ENCODE measurements around the gene BCL2.

Gene BCL2

GRCh38 chr18:63326011-63326410 lies 6.4 kb upstream of the BCL2 start:
- DNase-seq (ENCODE audit: low read depth) = no peak

DNA sequence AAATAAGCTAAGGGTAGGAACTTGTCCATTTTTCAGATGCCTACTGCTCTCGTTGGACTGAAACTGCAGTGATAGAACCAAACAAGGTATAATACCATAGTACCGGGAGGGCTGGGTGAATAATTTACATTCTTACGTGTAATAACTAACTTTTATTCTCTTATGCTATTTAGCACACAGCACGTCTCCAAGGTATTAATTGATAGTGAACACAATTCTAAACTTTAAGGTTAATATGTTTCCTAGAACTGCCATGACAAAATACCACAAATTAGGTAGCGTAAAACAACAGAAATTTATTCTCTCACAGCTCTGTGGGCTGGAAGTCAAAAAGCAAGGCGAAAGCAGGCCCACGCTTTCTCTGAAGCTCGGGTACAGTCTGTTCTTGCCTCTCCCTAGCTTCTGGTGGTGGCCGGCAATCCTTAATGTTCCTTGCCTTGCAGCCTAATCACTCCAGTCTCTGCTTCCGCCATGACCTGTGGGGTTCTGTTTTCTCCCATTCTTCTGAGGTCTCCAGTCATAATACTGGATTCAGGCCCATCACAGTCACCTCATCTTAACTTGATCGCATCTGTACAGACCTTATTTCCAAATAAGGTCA lies 5.6 kb upstream of the BCL2 start:
- no peak for DNase-seq (ENCODE audit: low read depth)

- DNase-seq (ENCODE audit: low read depth) = peak; percentile 38
Measured at GRCh38 chr18:63322908-63323634, 3.5 kb upstream of the BCL2 start.

GRCh38 chr18:63322206-63322605 lies 2.6 kb upstream of the BCL2 start:
- DNase-seq (ENCODE audit: low read depth) = no peak

- no peak for DNase-seq (ENCODE audit: low read depth)
Measured at GRCh38 chr18:63321291-63321690, 1.7 kb upstream of the BCL2 start.

DNA sequence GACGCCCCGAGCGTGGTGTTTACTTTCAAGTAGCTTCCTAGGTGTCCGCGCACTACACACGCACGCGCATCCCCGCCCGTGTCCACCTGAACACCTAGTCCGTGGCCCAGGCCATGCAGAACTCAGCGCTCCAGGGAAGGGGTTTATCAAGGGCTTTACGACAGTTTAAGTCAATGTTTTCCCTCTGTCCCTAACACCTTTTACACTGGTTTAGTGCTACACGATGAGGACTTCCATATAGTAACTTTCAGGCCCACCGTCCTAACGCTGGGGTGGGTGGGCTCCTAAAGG lies 1.4 kb upstream of the BCL2 start:
- DNase-seq (ENCODE audit: low read depth) = no peak

GRCh38 chr18:63320123-63320974 lies 780 bp upstream of the BCL2 start:
- no peak for DNase-seq (ENCODE audit: low read depth)

DNA sequence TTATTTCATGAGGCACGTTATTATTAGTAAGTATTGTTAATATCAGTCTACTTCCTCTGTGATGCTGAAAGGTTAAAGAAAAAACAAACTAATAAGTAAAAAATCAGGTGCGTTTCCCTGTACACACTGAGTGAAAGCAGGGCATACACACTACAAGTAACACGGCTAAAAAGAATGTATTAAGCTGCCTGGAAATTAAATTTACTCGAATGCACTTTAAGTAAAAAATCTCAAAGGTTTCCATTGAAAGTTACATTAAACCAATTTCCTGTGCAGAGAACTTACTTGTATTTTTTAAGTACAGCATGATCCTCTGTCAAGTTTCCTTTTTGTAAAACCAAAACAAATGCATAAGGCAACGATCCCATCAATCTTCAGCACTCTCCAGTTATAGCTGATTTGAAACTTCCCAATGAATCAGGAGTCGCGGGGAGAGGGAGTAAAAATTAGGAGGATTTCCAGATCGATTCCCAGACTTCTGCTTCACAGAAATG lies 633 bp downstream of the BCL2 start:
- DNase-seq (ENCODE audit: low read depth) = no peak

- no peak for DNase-seq (ENCODE audit: low read depth)
Measured at GRCh38 chr18:63317982-63318888, 1.3 kb downstream of the BCL2 start.

DNA sequence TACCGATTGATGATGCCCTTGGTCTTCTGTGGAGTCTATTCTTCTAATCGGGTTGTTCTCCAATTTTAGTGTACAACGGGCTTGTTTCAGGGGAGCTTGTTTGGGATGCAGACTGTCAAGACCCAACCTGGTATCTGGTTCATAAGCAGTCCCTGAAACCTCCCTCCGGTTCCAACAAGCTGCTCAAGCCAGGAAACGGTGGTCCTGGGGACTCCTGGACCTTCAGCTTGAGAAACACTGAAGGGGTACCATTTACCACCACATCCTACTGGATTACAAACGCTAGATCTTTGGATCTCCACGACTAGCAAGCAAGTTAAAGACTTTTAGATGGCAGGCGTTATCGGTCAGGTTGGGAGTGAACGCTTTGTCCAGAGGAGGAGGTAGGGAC lies 2.0 kb downstream of the BCL2 start:
- no peak for DNase-seq (ENCODE audit: low read depth)

DNA sequence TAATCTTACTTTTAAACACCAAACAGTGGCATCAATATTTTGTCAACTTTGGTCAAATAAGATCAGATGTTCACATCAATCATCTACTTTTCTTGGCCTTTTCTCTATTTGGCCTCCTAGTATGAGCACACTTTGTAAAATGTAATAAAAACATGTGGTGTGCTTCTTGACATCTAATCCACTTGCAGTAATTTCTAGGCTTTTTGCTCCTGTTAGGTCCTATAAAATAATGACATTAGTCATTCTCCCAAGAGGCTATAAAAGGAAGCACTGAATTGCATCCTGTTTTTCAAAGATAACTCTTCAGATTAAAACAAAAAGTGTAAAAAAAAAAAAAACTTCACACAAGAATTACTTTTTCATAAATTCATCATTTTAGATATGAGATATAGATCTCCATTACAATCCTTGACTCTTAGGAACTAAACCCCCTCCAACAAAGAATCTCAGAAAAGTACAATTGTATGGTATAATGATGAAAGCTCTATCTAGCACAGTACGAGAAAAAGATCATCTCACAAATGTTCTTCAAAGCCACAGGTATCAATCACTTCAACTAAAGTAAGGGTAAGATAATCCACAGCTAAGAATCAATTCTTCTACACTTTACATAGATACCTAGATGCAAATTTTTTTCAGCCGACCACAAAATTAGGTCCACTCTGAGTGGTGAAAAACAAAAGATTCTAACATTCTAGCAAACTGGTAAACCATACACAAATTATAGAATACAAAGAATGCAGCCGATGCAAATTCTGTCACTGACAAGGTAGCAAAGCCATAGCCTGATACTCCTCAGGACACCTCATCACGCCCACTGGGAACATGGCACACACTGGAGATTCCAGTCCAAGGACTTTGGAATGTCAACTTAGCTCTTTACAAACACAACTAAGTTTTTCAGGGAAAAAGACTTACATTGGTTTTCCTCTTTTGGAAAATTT lies 2.7 kb downstream of the BCL2 start:
- DNase-seq (ENCODE audit: low read depth) = no peak

DNA sequence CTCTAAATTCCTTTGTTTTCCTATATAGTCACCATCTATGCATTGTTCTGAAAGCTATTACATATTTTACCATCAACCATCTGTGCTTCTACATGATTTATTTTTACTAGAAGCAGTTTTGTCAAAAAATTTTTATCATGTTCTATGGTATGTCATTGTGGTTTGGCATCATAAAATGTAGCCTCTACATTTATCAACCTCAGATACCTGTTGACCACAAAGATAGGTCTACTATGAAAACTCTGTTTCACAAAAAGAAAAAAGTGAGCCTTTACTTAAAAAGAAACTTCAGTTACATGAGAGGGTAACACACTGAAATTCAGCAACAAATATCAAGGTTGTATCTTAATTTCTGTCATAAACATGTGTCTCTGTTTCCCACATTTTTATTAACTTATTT lies 3.7 kb downstream of the BCL2 start:
- no peak for DNase-seq (ENCODE audit: low read depth)

DNA sequence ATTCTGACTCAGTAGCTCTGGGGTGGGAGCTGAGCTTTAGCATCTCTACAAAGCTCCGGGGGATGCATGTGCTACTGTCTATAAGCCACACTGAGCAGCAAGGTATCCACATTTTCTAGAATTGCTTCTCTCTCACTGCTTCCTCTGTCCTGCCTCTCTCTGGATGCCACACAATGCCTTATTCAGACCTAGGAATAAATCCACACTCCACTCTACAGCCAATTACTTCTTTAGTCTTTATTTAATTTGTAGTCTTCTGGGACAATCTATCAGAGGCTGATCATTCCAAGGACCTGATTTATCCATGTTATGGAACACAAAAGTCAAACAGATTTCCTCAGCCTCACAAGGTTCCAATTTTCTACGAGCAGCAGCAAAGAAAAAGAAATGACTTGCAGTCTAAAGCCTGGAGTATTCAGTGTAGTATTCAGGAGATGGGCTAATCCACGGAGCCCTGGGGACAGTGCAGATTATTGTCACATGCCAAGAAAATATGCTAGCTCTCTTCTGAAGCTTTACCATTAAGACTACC lies 4.4 kb downstream of the BCL2 start:
- no peak for DNase-seq (ENCODE audit: low read depth)

DNA sequence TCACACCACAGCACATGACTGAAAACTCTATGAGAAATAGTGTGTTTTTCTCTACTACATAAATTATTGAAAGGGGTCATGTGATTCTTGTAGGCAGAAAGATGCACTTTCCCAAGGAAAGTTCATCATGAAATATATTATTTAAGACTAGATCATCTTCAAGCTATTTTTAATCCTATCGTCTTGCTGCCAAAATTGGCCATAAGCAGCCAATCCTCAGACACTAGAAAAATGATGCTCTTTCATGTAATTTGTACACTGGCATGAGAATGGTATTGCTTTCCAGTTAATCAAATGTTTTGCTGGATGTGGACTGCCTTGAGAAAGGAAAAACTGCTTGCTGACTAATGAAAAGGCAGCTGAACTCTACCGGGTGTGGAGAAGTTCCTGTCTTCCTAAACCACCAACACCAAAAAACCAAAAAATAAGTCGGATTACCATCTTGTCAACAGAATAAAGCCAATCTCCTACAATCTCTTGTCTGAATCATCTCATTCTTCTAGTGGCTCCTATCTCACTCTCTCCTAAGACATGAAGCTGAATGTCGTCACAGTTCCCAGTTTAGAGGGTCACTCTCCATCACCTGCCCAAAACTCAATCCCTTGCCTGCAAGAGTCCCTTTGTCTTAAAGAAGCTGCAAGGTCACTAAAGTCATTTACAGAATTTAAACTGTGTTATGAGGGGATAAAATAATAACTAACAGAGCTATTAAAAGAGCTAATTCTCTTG lies 5.3 kb downstream of the BCL2 start:
- DNase-seq (ENCODE audit: low read depth) = no peak

DNA sequence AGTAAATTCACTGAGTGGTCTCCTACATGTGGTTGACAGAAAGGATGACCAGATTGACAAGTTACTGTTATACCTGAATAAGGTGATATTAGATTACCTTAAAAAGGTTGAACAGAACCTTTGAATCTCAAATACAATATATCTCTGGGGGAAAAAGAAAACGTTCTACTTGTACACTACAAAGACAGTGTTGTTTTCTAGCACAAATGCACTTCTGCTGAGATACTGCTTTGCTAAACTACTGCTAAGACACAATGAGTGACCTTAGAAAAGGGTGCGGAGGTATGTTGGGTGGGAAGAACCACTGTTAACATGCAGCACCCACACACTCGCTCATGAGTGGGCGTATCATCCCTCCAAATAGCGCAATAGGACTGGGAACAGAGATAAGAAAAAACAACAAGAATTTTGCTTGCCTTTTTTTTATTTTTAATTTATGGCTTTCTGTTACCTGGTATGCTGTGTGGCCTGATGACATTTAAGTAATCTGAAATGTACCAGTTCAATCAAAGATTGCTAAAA lies 6.1 kb downstream of the BCL2 start:
- no peak for DNase-seq (ENCODE audit: low read depth)

DNA sequence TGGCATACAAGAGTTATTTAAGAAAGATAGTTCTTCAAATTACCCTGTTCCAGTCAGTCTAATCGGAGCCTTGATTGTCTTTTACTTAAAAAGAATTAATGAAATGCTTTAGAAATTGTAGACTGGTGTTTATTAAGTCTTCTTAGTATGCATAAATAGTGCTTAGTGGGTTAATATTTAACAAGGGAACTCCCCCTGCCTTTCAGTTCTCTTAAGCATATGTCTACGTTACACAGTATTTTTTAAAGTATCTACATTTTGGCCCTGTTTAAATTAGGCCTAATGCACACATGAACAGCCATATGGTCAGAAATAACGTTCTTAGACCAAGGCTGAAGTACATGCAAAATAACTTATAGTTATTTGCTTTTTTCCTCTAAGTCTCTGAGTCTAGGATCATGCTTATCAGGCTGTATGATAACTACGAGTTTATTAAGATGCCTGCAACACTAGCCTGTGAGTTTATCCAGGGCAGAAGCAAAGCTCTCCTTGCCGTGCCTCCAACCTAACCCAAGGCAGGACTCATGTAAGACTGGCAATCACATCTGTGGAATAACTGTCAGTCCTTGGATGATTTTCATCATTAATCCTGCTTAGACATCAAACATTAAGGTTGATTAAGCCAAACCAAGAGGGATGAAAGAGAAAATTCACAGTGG lies 6.7 kb downstream of the BCL2 start:
- DNase-seq (ENCODE audit: low read depth) = no peak

- DNase-seq (ENCODE audit: low read depth) = no peak
Measured at GRCh38 chr18:63312019-63312409, 7.6 kb downstream of the BCL2 start.

DNA sequence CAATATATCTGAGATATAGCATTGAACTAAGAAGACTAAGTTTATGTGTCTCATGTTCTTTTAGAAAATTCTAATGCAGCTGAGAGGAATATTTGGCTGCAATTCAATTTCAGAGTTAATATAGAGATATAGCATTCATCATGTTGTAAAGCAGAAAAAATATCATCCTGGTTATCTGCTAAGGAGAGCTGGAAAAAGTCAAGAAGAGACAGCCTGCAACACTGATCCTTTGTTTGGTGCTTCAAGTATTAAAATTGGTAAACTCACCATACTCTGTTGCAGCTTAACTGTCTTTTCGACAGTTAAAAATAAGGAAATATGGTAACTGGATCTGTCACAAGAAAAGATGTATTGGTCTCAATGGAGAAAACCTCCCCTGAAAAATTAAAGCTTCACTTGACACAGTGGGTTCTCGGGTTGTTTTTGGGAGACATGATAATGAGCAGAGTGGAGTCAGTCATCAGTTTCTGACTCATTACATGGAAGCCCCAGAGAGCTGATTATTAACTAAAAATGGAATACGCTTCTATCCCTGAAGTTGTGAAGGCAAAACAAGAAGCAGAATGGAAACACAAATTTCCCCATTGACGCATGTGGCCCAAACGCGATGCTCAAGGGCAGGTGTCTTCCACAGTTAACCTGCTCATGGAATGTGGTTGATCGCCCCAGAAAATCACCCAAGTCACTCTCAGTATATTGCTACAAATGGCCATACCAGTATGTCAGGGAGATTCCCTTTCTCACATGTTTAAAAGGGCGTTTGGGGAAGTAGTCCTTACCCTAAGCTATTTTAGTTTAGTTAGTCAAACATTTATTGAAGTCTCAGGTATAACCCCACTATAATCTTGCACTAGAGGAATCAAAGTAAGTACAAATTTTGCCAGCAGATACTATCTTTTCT lies 8.2 kb downstream of the BCL2 start:
- no peak for DNase-seq (ENCODE audit: low read depth)
